ENCODE data around the gene ATP8A2. TPM values are rescaled to one million over a fixed set of nuclear protein-coding genes. Genes with fewer than 3 reads are reported as not detected.
A peak's percentile ranks its signal among the peaks of the same experiment; 100 is the strongest.

ATP8A2 gene
- total RNA-seq, 5 donors from 2014 or later (not counting 1 experiment from before 2014, with no cell fraction given), result 0.39 to 0.85 (median 0.73) TPM

DNA sequence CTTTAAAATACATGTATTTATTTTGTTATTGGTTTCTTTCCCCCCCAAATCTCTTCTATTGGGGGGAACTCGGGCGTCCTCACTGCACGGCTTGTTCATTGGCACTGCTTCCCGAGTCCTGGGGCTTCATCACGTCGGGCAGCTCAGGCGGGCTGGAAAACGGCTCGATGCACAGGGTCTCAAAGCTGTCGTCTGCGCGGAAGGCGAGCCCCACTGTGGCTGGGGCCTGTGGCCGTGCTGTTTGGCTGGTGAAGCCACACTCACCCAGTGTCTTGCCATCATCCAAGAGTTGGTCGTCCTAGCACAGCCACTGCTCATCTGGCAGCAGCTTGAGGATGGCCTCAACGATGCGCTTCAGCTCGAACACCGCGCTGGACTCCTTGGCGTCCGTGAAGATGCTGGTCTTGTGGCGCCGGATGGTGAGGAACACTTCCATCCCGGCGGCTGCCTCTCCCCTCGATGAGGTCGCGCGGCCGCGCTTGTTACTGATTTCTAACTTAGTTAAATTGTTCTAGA, 6.0 kb upstream of the ATP8A2 start:
- no peaks in the 10 kb centered on the region for H3K4me1 Mint-ChIP-seq
- Histone ChIP-seq H3K4me3 (ENCODE audit: control insufficient read depth in 1 of 2, extremely low read depth in 1 of 2, low read length in 1 of 2) (no peak overlapping the region), H3K27ac (ENCODE audit: low read length) (no peak overlapping the region), H3K9me3 (no peaks in the 10 kb centered on the region), H3K4me1 (ENCODE audit: control insufficient read depth in 1 of 2, extremely low read depth in 1 of 2, insufficient read depth in 2 of 2, low read length in 2 of 2) (no peaks in the 10 kb centered on the region), H3K36me3 (ENCODE audit: control insufficient read depth in 2 of 2, extremely low read depth in 1 of 2, insufficient read depth in 1 of 2, low read length in 1 of 2) (no peaks in the 10 kb centered on the region), H3K27me3 (replicated peaks in 1 of 2; ENCODE audit: control insufficient read depth in 2 of 2, extremely low read depth in 1 of 2, insufficient read depth in 2 of 2, low read length in 1 of 2) (peaks cover 0 to 19% of the 10 kb centered on the region in 2 experiments)
- H3K4me3 Mint-ChIP-seq, result no peak overlapping the region
- H3K36me3 Mint-ChIP-seq, result no peaks in the 10 kb centered on the region
- DNase-seq (no peak), ATAC-seq (replicated peaks in 1 of 4) (no peak)
- no peak overlapping the region for H3K27ac Mint-ChIP-seq
- H3K27me3 Mint-ChIP-seq, result peaks cover 36 to 39% of the 10 kb centered on the region in 2 donors
- H3K9me3 Mint-ChIP-seq, result peaks cover 0 to 3% (median 0%) of the 10 kb centered on the region in 3 donors
- WGBS (ENCODE audit: insufficient coverage), result 90% methylated on average over 24 of the region's 32 CpGs
- ChIA-PET CTCF (interaction anchor here (0.6 to 1.0 kb wide), 3 partner anchors 9 to 522 kb away, joined by 3 to 5 read pairs (median 3); no protein-coding TSS in a partner anchor), POLR2A (no interaction called here)

DNA sequence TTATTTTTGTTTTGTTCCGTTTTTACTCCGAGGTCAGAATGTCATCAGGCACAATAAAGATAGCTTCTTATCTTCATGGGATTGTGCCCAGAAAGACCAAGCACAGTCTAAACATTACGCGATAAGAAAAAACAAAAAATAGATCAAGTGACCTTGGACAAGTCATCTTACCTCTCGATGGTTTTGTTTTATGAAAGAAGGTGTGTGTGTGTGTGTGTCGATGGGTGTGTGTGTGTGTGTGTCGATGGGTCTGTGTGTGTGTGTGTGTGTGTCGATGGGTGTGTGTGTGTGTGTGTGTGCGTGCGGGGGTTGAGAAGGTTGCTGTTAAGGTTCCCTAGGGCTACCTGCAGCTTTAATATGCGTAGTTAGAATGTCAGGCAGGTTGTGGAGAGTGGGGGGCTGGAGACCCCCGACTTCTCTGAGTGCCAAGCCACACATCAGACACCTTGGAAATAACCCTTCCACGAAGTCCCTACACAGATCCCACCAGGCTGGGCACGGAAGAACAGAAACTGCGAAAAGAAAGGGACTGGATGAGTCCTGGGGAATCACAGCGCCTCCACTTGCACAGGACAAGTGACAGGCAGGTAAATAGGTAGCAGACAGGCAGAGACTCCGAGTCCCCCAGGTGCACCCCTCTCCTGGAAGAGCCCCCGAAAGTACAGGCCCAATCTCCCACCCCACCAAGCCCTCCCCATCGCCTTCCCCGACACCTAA, 458 bp upstream of the ATP8A2 start:
- no peak for DNase-seq
- Histone ChIP-seq H3K27me3 (replicated peaks in 1 of 2; ENCODE audit: control insufficient read depth in 2 of 2, extremely low read depth in 1 of 2, insufficient read depth in 2 of 2, low read length in 1 of 2) (peaks cover 7 to 50% of the 10 kb centered on the region in 2 experiments), H3K9me3 (no peaks in the 10 kb centered on the region), H3K27ac (ENCODE audit: low read length) (no peak overlapping the region), H3K4me3 (ENCODE audit: control insufficient read depth in 1 of 2, extremely low read depth in 1 of 2, low read length in 1 of 2) (peak overlapping the region in 1 of 2 donors; percentile 46), H3K36me3 (ENCODE audit: control insufficient read depth in 2 of 2, extremely low read depth in 1 of 2, insufficient read depth in 1 of 2, low read length in 1 of 2) (no peaks in the 10 kb centered on the region), H3K4me1 (ENCODE audit: control insufficient read depth in 1 of 2, extremely low read depth in 1 of 2, insufficient read depth in 2 of 2, low read length in 2 of 2) (peaks cover 0 to 3% of the 10 kb centered on the region in 2 experiments)
- POLR2A ChIA-PET, result no interaction called here
- H3K4me3 Mint-ChIP-seq, result peak overlapping the region; percentile 61 to 73 (median 63)
- H3K36me3 Mint-ChIP-seq, result no peaks in the 10 kb centered on the region
- CTCF ChIA-PET, result interaction anchor here in 1 of 2 donors (1.0 kb wide), 1 partner anchor 11 kb away, joined by 8 read pairs; no protein-coding TSS in a partner anchor
- no peaks in the 10 kb centered on the region for H3K9me3 Mint-ChIP-seq
- WGBS (ENCODE audit: insufficient coverage), result 57% methylated on average over 13 of the region's 20 CpGs
- no peak for ATAC-seq (replicated peaks in 1 of 4)
- no peak overlapping the region for H3K27ac Mint-ChIP-seq
- H3K4me1 Mint-ChIP-seq, result peaks cover 6 to 14% (median 10%) of the 10 kb centered on the region in 3 donors
- H3K27me3 Mint-ChIP-seq, result peaks cover 65 to 77% of the 10 kb centered on the region in 2 donors

DNA sequence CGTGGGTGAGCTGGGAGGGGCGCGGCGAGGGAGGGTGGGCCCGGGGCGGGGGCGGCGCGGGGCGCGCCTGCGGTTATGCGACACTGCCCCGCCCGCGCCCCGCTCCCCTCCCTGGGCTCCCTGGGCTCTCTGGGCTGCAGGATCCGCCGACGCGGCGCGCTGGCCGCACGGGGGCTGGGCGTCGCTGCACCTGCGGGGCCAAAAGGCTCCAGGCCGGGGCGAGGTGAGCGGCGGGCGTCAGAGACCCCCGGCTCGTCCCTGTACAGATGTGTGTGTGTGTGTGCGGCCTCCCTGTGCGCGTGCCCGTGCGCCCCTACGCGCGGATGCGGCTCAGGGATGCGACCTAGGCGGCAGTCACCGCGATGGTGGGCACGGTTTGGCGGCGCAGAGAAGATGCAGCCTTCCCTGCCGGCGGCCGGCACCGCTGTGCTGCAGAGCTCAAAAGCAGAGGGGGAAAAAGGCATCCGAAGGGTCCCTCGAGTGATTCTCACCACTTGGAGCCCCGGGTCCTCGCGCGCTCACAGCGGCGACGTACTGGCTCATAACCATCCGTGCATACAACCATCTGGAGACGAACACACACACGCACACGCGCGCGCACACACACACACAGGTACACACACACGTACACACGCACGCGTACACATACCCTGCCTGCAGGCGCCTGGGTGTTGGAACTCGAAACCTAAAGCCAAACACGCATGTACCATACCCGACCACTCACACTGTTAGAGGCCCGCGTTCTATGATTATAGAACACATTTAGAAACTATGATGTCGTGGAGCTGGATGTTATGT, 709 bp downstream of the ATP8A2 start:
- Histone ChIP-seq H3K9me3 (no peaks in the 10 kb centered on the region), H3K27me3 (replicated peaks in 1 of 2; ENCODE audit: control insufficient read depth in 2 of 2, extremely low read depth in 1 of 2, insufficient read depth in 2 of 2, low read length in 1 of 2) (peaks cover 7 to 52% of the 10 kb centered on the region in 2 experiments), H3K4me1 (ENCODE audit: control insufficient read depth in 1 of 2, extremely low read depth in 1 of 2, insufficient read depth in 2 of 2, low read length in 2 of 2) (peaks cover 0 to 3% of the 10 kb centered on the region in 2 experiments), H3K36me3 (ENCODE audit: control insufficient read depth in 2 of 2, extremely low read depth in 1 of 2, insufficient read depth in 1 of 2, low read length in 1 of 2) (no peaks in the 10 kb centered on the region), H3K4me3 (ENCODE audit: control insufficient read depth in 1 of 2, extremely low read depth in 1 of 2, low read length in 1 of 2) (peak overlapping the region in 1 of 2 donors; percentile 32), H3K27ac (ENCODE audit: low read length) (no peak overlapping the region)
- CTCF ChIA-PET, result interaction anchor here in 1 of 2 donors (0.5 to 0.6 kb wide), 2 partner anchors 373 to 1234 kb away, joined by 3 to 6 read pairs; no protein-coding TSS in a partner anchor
- Mint-ChIP-seq H3K4me3 (peak overlapping the region in 1 of 3 donors; percentile 53), H3K9me3 (no peaks in the 10 kb centered on the region), H3K27me3 (peaks cover 59 to 72% of the 10 kb centered on the region in 2 donors), H3K27ac (no peak overlapping the region), H3K36me3 (no peaks in the 10 kb centered on the region), H3K4me1 (peaks cover 6 to 14% (median 10%) of the 10 kb centered on the region in 3 donors)
- 11% methylated on average over 76 of the region's 82 CpGs for WGBS (ENCODE audit: insufficient coverage)
- POLR2A ChIA-PET, result no interaction called here
- no peak for DNase-seq
- ATAC-seq (replicated peaks in 1 of 4), result peak in 1 of 4 experiments; percentile 30

DNA sequence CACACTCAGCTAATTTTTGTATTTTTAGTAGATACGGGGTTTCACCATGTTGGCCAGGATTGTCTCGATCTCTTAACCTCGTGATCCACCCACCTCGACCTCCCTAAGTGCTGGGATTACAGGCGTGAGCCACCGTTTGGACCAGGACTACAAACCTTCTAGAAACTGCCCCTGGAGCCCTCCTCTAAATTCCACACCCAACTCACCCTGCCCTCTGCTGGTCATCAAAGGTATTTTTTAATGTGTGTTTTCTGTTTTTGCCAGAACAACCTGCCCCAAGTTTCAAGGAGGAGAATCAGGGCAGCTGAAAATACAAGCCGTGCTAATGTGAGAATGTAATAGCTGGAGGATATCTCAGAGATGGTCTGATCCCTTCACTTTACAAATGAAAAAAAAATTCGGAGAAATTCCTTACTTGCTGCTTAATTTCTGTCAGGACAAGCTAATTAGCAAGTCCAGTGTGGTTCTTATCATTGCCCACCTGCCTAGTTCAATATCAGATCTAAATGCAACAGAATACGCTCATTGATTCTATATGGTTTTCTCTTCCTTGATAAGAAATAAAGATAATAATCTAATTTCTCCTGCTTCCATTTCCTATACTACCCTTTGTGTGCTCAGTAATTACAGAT, 4.1 kb downstream of the ATP8A2 start:
- CTCF ChIA-PET, result interaction anchor here (0.6 to 1.1 kb wide), 6 partner anchors 9 to 1236 kb away, joined by 3 to 4 read pairs (median 3); no protein-coding TSS in a partner anchor
- POLR2A ChIA-PET, result interaction anchor here in 1 of 2 donors (0.6 kb wide), 1 partner anchor 97 kb away, joined by 3 read pairs; no protein-coding TSS in a partner anchor
- Histone ChIP-seq H3K4me3 (ENCODE audit: control insufficient read depth in 1 of 2, extremely low read depth in 1 of 2, low read length in 1 of 2) (no peak overlapping the region), H3K9me3 (no peaks in the 10 kb centered on the region), H3K4me1 (ENCODE audit: control insufficient read depth in 1 of 2, extremely low read depth in 1 of 2, insufficient read depth in 2 of 2, low read length in 2 of 2) (peaks cover 0 to 3% of the 10 kb centered on the region in 2 experiments), H3K27me3 (replicated peaks in 1 of 2; ENCODE audit: control insufficient read depth in 2 of 2, extremely low read depth in 1 of 2, insufficient read depth in 2 of 2, low read length in 1 of 2) (peaks cover 7 to 37% of the 10 kb centered on the region in 2 experiments), H3K27ac (ENCODE audit: low read length) (no peak overlapping the region), H3K36me3 (ENCODE audit: control insufficient read depth in 2 of 2, extremely low read depth in 1 of 2, insufficient read depth in 1 of 2, low read length in 1 of 2) (no peaks in the 10 kb centered on the region)
- Mint-ChIP-seq H3K4me3 (no peak overlapping the region), H3K36me3 (no peaks in the 10 kb centered on the region), H3K27me3 (peaks cover 42 to 51% of the 10 kb centered on the region in 2 donors), H3K9me3 (no peaks in the 10 kb centered on the region), H3K27ac (no peak overlapping the region), H3K4me1 (peaks cover 6 to 14% (median 10%) of the 10 kb centered on the region in 3 donors)
- DNase-seq (peak in 18 of 35 experiments; percentile 4 to 61 (median 14)), ATAC-seq (replicated peaks in 1 of 4) (peak in 1 of 4 experiments; percentile 42)
- WGBS (ENCODE audit: insufficient coverage), result no CpG with 5 or more reads among the region's 9 CpGs

DNA sequence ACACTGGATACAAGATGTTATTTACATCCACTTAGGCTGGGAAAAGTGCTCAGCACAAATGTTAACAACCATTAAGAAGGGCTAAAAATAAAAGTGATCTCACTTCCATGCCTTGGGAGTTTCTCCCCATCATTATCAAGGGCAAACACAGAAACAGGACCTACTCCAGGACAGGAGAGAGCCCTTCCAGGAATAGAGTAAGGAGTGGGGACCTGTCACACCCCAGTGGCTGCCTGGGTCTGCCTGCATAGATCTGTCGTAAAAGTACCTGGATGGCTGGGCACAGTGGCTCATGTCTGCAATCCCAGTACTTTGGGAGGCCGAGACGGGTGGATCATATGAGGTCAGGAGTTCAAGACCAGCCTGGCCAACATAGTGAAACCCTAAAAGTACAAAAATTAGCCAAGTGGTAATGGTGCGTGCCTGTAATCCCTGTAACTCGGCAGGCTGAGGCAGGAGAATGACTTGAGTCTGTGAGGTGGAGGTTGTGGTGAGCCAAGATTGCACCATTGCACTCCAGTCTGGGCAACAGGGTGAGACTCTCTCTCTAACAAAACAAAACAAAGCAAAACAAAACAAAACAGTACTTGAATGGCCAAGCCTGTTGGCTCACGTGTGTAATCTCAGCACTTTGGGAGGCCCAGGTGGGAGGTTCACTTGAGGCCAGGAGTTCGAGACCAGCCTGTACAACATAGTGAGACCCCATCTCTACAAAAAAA, 5.6 kb downstream of the ATP8A2 start:
- peaks cover 0 to 2% of the 10 kb centered on the region in 2 experiments for H3K4me1 ChIP-seq (ENCODE audit: control insufficient read depth in 1 of 2, extremely low read depth in 1 of 2, insufficient read depth in 2 of 2, low read length in 2 of 2)
- peaks cover 5 to 29% of the 10 kb centered on the region in 2 experiments for H3K27me3 ChIP-seq (replicated peaks in 1 of 2; ENCODE audit: control insufficient read depth in 2 of 2, extremely low read depth in 1 of 2, insufficient read depth in 2 of 2, low read length in 1 of 2)
- CTCF ChIA-PET, result interaction anchor here in 1 of 2 donors (0.5 kb wide), 1 partner anchor 1606 kb away, joined by 4 read pairs; no protein-coding TSS in a partner anchor
- 86% methylated on average over 5 of the region's 7 CpGs for WGBS (ENCODE audit: insufficient coverage)
- no peaks in the 10 kb centered on the region for H3K9me3 Mint-ChIP-seq
- no peaks in the 10 kb centered on the region for H3K9me3 ChIP-seq
- peaks cover 47 to 51% of the 10 kb centered on the region in 2 donors for H3K27me3 Mint-ChIP-seq
- H3K4me1 Mint-ChIP-seq, result peaks cover 0 to 10% (median 6%) of the 10 kb centered on the region in 3 donors
- DNase-seq (no peak), ATAC-seq (replicated peaks in 1 of 4) (no peak)
- POLR2A ChIA-PET, result no interaction called here
- no peaks in the 10 kb centered on the region for H3K36me3 ChIP-seq (ENCODE audit: control insufficient read depth in 2 of 2, extremely low read depth in 1 of 2, insufficient read depth in 1 of 2, low read length in 1 of 2)
- no peak overlapping the region for H3K4me3 ChIP-seq (ENCODE audit: control insufficient read depth in 1 of 2, extremely low read depth in 1 of 2, low read length in 1 of 2)
- H3K27ac Mint-ChIP-seq, result no peak overlapping the region
- H3K27ac ChIP-seq (ENCODE audit: low read length), result no peak overlapping the region
- no peaks in the 10 kb centered on the region for H3K36me3 Mint-ChIP-seq
- H3K4me3 Mint-ChIP-seq, result no peak overlapping the region
